Measurements from ENCODE around the gene ANKRD63. TPM values are rescaled to one million over a fixed set of nuclear protein-coding genes. Genes with fewer than 3 reads are reported as not detected.
A peak's percentile ranks its signal among the peaks of the same experiment; 100 is the strongest.

ANKRD63 gene
- total and polyA plus RNA-seq, 2 of the 13 experiments (the other 11 are each of a cell fraction or from before 2014, with no cell fraction given): not detected

DNA sequence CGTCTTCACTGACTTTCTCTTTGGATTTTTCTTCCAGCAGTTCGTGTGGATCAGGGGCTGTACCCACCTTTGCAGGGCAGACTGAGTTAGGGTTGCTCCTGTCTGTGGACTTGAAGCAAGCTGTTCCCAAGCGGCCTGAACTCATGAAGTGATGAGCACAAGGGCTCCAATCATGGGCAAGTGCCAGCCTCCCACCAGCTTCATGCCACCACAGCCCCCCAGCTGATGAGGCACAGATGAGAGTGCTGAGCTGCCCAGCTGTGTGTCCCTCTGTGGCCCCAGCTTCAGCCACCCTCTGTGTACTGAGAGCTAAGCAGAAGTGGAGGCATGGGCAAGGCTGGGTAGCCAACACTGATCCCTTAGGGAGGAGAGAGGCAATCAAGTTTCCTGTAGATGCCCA, 28.1 kb upstream of the ANKRD63 start (continued):
- TF ChIP-seq ZNF724P (CRISPR knock-in tag; IDR thresholded peaks at IDR 0.05; ENCODE audit: borderline replicate concordance) (no peak), ZMYM4 (CRISPR knock-in tag; IDR thresholded peaks at IDR 0.05) (no peak), PHB2 (IDR thresholded peaks at IDR 0.05; ENCODE audit: partially characterized antibody) (no peak)

DNA sequence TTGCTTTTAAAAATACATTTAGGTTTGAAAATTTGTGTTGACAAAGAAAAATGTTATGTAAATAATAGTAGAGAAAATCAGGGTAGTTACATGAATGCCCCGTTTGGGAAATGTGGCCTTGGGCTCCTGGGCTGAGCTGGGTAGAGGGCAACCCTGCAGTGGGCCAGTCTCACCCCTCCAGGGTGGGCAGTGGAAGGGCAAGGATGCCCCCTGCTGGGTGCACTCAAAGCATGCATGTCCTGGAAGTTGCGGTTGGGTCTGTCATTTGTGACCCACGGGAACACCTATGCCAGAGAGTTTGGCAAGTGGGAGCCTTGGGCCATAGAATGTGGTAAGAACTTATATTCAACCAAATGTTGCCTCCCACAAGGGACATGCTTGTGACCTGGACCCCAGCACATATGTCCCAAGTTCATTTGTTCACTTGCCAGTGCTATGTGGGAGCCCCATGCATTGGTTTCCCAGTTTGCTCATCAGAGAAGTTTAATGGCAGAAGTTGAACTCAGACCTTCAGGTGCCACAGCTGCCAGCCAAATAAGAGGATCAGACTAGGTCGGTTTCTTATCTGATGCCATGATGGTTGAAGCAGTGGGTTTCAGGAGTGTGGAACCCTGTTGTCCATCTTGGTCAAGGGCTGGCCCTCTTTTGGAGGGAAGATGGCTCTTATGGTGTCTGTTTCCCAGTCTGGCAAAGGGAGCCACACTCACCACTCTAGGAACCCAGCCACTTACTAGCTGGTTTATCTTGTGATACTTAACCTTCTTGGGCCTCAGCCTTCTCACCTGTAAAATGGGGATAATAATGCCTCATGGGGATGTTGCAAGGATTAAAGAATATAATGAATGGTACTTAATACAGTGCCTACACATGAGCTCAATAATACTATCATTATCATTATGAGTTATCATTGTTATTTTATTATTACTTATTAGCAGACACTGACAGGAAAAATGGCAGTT, 27.4 kb upstream of the ANKRD63 start:
- intact Hi-C loops (cut with micrococcal nuclease; ENCODE audit: unreplicated experiment): loop anchor here (1.0 kb wide), 1 partner anchor 31 kb away; no protein-coding TSS in a partner anchor
- WGBS (ENCODE audit: low lambda C conversion rate): 5% methylated on average over 4 of the region's 4 CpGs
- no peaks in the 10 kb centered on the region for H3K36me3 ChIP-seq (replicated peaks in 1 of 2; ENCODE audit: control insufficient read depth in 1 of 2, insufficient read depth in 2 of 2, low read length in 2 of 2)
- no peak overlapping the region for H3K4me2 ChIP-seq (ENCODE audit: low read depth, low read length)
- H3K4me3 ChIP-seq (replicated peaks in 1 of 3; ENCODE audit: insufficient read depth in 1 of 3, low read depth in 2 of 3, low read length in 3 of 3): no peak overlapping the region
- ATAC-seq (peak; percentile 76), DNase-seq (ENCODE audit: low spot score) (peak; percentile 46), FAIRE-seq (no peak)
- H3K79me2 ChIP-seq (ENCODE audit: insufficient read depth, low read length): no peaks in the 10 kb centered on the region
- CTCF ChIA-PET (ENCODE audit: low intra/inter-chr PET ratio, low total read pairs): interaction anchor here (1.2 to 1.6 kb wide), 3 partner anchors 28 to 36 kb away, joined by 3 to 17 read pairs (median 6); partner anchors contain the start of gene ANKRD63
- in situ Hi-C loops (cut with HindIII; ENCODE audit: extremely low pct_ligation_motif_present, low pct_unique_long_range_greater_than_20kb): loop anchor here (5.0 kb wide), 1 partner anchor 33 kb away; no protein-coding TSS in a partner anchor
- no TSS peak for BruUV-seq (replicated peaks)
- no peaks in the 10 kb centered on the region for H4K20me1 ChIP-seq (ENCODE audit: insufficient read depth, low read length)
- H2AFZ ChIP-seq (ENCODE audit: low read length): no peak overlapping the region
- no peak overlapping the region for H3K9ac ChIP-seq (ENCODE audit: insufficient read depth, low read depth, low read length)
- H3K27me3 ChIP-seq (ENCODE audit: control insufficient read depth in 1 of 2, insufficient read depth in 2 of 2, low read length in 2 of 2): peaks cover 2 to 63% of the 10 kb centered on the region in 2 experiments; a peak in 4 of 5 replicates
- no peaks in the 10 kb centered on the region for H3K4me1 ChIP-seq (ENCODE audit: insufficient read depth, low read length)
- POLR2A ChIA-PET: no interaction called here
- no peaks in the 10 kb centered on the region for H3K9me3 ChIP-seq (ENCODE audit: low read length)
- no peak overlapping the region for H3K27ac ChIP-seq (ENCODE audit: extremely low read length, insufficient read depth, low read length)
- TF ChIP-seq FOXA3 (CRISPR knock-in tag; IDR thresholded peaks at IDR 0.05) (no peak), ZSCAN25 (CRISPR knock-in tag; IDR thresholded peaks at IDR 0.05) (peak; percentile 90), SALL1 (CRISPR knock-in tag; IDR thresholded peaks at IDR 0.05) (0 out of 2 replicates have a peak, but pooled peaks have one; percentile 17), ZBTB21 (CRISPR knock-in tag; IDR thresholded peaks at IDR 0.05) (no peak)
- TF ChIP-seq, protein P1, sequence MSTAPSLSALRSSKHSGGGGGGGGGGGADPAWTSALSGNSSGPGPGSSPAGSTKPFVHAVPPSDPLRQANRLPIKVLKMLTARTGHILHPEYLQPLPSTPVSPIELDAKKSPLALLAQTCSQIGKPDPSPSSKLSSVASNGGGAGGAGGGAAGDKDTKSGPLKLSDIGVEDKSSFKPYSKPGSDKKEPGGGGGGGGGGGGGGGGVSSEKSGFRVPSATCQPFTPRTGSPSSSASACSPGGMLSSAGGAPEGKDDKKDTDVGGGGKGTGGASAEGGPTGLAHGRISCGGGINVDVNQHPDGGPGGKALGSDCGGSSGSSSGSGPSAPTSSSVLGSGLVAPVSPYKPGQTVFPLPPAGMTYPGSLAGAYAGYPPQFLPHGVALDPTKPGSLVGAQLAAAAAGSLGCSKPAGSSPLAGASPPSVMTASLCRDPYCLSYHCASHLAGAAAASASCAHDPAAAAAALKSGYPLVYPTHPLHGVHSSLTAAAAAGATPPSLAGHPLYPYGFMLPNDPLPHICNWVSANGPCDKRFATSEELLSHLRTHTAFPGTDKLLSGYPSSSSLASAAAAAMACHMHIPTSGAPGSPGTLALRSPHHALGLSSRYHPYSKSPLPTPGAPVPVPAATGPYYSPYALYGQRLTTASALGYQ (CRISPR knock-in tag; IDR thresholded peaks at IDR 0.05): no peak
- TF ChIP-seq, protein P2, sequence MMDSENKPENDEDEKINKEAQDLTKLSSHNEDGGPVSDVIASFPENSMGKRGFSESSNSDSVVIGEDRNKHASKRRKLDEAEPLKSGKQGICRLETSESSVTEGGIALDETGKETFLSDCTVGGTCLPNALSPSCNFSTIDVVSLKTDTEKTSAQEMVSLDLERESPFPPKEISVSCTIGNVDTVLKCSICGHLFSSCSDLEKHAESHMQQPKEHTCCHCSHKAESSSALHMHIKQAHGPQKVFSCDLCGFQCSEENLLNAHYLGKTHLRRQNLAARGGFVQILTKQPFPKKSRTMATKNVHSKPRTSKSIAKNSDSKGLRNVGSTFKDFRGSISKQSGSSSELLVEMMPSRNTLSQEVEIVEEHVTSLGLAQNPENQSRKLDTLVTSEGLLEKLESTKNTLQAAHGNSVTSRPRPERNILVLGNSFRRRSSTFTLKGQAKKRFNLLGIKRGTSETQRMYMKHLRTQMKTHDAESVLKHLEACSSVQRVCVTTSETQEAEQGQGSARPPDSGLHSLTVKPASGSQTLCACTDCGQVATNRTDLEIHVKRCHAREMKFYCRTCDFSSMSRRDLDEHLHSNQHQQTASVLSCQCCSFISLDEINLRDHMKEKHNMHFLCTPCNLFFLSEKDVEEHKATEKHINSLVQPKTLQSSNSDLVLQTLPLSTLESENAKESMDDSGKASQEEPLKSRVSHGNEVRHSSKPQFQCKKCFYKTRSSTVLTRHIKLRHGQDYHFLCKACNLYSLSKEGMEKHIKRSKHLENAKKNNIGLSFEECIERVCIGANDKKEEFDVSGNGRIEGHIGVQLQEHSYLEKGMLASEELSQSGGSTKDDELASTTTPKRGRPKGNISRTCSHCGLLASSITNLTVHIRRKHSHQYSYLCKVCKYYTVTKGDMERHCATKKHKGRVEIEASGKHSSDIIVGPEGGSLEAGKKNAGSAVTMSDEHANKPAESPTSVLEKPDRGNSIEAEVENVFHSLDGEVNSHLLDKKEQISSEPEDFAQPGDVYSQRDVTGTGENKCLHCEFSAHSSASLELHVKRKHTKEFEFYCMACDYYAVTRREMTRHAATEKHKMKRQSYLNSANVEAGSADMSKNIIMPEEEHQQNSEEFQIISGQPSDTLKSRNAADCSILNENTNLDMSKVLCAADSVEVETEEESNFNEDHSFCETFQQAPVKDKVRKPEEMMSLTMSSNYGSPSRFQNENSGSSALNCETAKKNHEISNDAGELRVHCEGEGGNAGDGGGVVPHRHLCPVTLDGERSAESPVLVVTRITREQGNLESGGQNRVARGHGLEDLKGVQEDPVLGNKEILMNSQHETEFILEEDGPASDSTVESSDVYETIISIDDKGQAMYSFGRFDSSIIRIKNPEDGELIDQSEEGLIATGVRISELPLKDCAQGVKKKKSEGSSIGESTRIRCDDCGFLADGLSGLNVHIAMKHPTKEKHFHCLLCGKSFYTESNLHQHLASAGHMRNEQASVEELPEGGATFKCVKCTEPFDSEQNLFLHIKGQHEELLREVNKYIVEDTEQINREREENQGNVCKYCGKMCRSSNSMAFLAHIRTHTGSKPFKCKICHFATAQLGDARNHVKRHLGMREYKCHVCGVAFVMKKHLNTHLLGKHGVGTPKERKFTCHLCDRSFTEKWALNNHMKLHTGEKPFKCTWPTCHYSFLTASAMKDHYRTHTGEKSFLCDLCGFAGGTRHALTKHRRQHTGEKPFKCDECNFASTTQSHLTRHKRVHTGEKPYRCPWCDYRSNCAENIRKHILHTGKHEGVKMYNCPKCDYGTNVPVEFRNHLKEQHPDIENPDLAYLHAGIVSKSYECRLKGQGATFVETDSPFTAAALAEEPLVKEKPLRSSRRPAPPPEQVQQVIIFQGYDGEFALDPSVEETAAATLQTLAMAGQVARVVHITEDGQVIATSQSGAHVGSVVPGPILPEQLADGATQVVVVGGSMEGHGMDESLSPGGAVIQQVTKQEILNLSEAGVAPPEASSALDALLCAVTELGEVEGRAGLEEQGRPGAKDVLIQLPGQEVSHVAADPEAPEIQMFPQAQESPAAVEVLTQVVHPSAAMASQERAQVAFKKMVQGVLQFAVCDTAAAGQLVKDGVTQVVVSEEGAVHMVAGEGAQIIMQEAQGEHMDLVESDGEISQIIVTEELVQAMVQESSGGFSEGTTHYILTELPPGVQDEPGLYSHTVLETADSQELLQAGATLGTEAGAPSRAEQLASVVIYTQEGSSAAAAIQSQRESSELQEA (CRISPR knock-in tag; IDR thresholded peaks at IDR 0.05; ENCODE audit: not compliant biosample characterization): no peak
- TF ChIP-seq, protein P3, sequence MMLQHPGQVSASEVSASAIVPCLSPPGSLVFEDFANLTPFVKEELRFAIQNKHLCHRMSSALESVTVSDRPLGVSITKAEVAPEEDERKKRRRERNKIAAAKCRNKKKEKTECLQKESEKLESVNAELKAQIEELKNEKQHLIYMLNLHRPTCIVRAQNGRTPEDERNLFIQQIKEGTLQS (CRISPR knock-in tag; IDR thresholded peaks at IDR 0.05): no peak
